Measurements from ENCODE around the gene MYO5B. TPM values are rescaled to one million over a fixed set of nuclear protein-coding genes. Genes with fewer than 3 reads are reported as not detected.

The MYO5B gene
- polyA plus RNA-seq, 1 of the 3 experiments (the other 2 are of a cell fraction): 1.3 TPM

- H3K27me3 ChIP-seq (ENCODE audit: insufficient read depth): no peaks in the 10 kb centered on the region
- H3K9me2 ChIP-seq: no peaks in the 10 kb centered on the region
- no peaks in the 10 kb centered on the region; a peak in 1 of 4 replicates for H3K4me1 ChIP-seq (ENCODE audit: control insufficient read depth in 1 of 2, insufficient read depth in 2 of 2, low read depth in 1 of 2, low read length in 1 of 2)
- H3K4me3 ChIP-seq (ENCODE audit: low read depth in 2 of 2, low read length in 1 of 2): no peak overlapping the region
- POLR2A ChIA-PET: no interaction called here
- no peak overlapping the region for H3K9ac ChIP-seq
- TF ChIP-seq SMC3 (IDR thresholded peaks at IDR 0.05; ENCODE audit: low read depth, low read length) (no peak), TAF1 (IDR thresholded peaks at IDR 0.05; ENCODE audit: borderline replicate concordance, low read depth, low read length) (no peak), TEAD4 (IDR thresholded peaks at IDR 0.05; ENCODE audit: borderline replicate concordance, insufficient read depth) (no peak), ELF1 (IDR thresholded peaks at IDR 0.05) (no peak), TCF12 (IDR thresholded peaks at IDR 0.05) (no peak), USF1 (IDR thresholded peaks at IDR 0.05; ENCODE audit: borderline replicate concordance, low read depth) (no peak), POLR2AphosphoS5 (IDR thresholded peaks at IDR 0.05; ENCODE audit: low read depth, low read length) (no peak), RXRA (IDR thresholded peaks at IDR 0.05; ENCODE audit: borderline replicate concordance, low read depth) (no peak), RAD21 (IDR thresholded peaks at IDR 0.05; ENCODE audit: low read length) (no peak), MXI1 (IDR thresholded peaks at IDR 0.05; ENCODE audit: low read depth, low read length) (no peak)
- TF ChIP-seq, protein P1, sequence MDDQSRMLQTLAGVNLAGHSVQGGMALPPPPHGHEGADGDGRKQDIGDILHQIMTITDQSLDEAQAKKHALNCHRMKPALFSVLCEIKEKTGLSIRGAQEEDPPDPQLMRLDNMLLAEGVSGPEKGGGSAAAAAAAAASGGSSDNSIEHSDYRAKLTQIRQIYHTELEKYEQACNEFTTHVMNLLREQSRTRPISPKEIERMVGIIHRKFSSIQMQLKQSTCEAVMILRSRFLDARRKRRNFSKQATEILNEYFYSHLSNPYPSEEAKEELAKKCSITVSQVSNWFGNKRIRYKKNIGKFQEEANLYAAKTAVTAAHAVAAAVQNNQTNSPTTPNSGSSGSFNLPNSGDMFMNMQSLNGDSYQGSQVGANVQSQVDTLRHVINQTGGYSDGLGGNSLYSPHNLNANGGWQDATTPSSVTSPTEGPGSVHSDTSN (IDR thresholded peaks at IDR 0.05): no peak
- H4K20me1 ChIP-seq (ENCODE audit: insufficient read depth): no peaks in the 10 kb centered on the region
- H3F3A ChIP-seq (replicated peaks; ENCODE audit: insufficient read depth): no peaks in the 10 kb centered on the region
- no peak overlapping the region for H3K27ac ChIP-seq (ENCODE audit: low read depth in 2 of 2, low read length in 1 of 2)
- CTCF ChIA-PET: interaction anchor here (0.6 to 0.8 kb wide), 3 partner anchors 37 to 156 kb away, joined by 3 read pairs; no protein-coding TSS in a partner anchor
- DNase-seq: no peak
- no peaks in the 10 kb centered on the region for H3K9me3 ChIP-seq
- 31% methylated on average over 9 of the region's 9 CpGs for WGBS (ENCODE audit: low lambda C conversion rate)
- H3K79me2 ChIP-seq (ENCODE audit: insufficient read depth): no peaks in the 10 kb centered on the region
- no peak overlapping the region for H3K4me2 ChIP-seq
- no peak overlapping the region for H2AFZ ChIP-seq (ENCODE audit: low read depth)
- H3K36me3 ChIP-seq (replicated peaks in 1 of 2; ENCODE audit: control insufficient read depth in 1 of 2, insufficient read depth in 2 of 2, low read length in 1 of 2): no peaks in the 10 kb centered on the region
These were observed 32.3 kb downstream of the MYO5B start for GRCh38 chr18:50162486-50163304.

GRCh38 chr18:50161597-50162205 lies 33.2 kb downstream of the MYO5B start:
- no peak overlapping the region for H3K4me2 ChIP-seq
- H3F3A ChIP-seq (replicated peaks; ENCODE audit: insufficient read depth): no peaks in the 10 kb centered on the region
- TF ChIP-seq MEF2A (IDR thresholded peaks at IDR 0.05; ENCODE audit: borderline replicate concordance, low read depth) (no peak), RFX5 (IDR thresholded peaks at IDR 0.05; ENCODE audit: low read length) (no peak), NRF1 (IDR thresholded peaks at IDR 0.05; ENCODE audit: low read depth, low read length) (no peak), GABPA (IDR thresholded peaks at IDR 0.05; ENCODE audit: low read depth) (no peak), YY1 (IDR thresholded peaks at IDR 0.05; ENCODE audit: low read depth) (no peak)
- TF ChIP-seq, protein P2, sequence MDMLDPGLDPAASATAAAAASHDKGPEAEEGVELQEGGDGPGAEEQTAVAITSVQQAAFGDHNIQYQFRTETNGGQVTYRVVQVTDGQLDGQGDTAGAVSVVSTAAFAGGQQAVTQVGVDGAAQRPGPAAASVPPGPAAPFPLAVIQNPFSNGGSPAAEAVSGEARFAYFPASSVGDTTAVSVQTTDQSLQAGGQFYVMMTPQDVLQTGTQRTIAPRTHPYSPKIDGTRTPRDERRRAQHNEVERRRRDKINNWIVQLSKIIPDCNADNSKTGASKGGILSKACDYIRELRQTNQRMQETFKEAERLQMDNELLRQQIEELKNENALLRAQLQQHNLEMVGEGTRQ (IDR thresholded peaks at IDR 0.05; ENCODE audit: borderline replicate concordance, low read depth, low read length): no peak
- TF ChIP-seq, protein P3, sequence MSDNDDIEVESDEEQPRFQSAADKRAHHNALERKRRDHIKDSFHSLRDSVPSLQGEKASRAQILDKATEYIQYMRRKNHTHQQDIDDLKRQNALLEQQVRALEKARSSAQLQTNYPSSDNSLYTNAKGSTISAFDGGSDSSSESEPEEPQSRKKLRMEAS (IDR thresholded peaks at IDR 0.05; ENCODE audit: low read depth): no peak
- 48% methylated on average over 4 of the region's 4 CpGs for WGBS (ENCODE audit: low lambda C conversion rate)
- H3K36me3 ChIP-seq (replicated peaks in 1 of 2; ENCODE audit: control insufficient read depth in 1 of 2, insufficient read depth in 2 of 2, low read length in 1 of 2): no peaks in the 10 kb centered on the region
- H3K4me3 ChIP-seq (ENCODE audit: low read depth in 2 of 2, low read length in 1 of 2): no peak overlapping the region
- no peaks in the 10 kb centered on the region; a peak in 1 of 4 replicates for H3K4me1 ChIP-seq (ENCODE audit: control insufficient read depth in 1 of 2, insufficient read depth in 2 of 2, low read depth in 1 of 2, low read length in 1 of 2)
- H3K9me3 ChIP-seq: no peaks in the 10 kb centered on the region
- H4K20me1 ChIP-seq (ENCODE audit: insufficient read depth): no peaks in the 10 kb centered on the region
- H3K79me2 ChIP-seq (ENCODE audit: insufficient read depth): no peaks in the 10 kb centered on the region
- no peak for DNase-seq
- no peak overlapping the region for H2AFZ ChIP-seq (ENCODE audit: low read depth)
- H3K9me2 ChIP-seq: no peaks in the 10 kb centered on the region
- H3K9ac ChIP-seq: no peak overlapping the region
- H3K27ac ChIP-seq (ENCODE audit: low read depth in 2 of 2, low read length in 1 of 2): no peak overlapping the region
- ChIA-PET CTCF (no interaction called here), POLR2A (no interaction called here)
- no peaks in the 10 kb centered on the region for H3K27me3 ChIP-seq (ENCODE audit: insufficient read depth)

Data from SK-N-SH (cell line).